ENCODE data around the gene DAGLA. TPM values are rescaled to one million over a fixed set of nuclear protein-coding genes. Genes with fewer than 3 reads are reported as not detected.

The DAGLA gene
- total RNA-seq, 1 experiment from 2014 or later = 9.5 TPM

DNA sequence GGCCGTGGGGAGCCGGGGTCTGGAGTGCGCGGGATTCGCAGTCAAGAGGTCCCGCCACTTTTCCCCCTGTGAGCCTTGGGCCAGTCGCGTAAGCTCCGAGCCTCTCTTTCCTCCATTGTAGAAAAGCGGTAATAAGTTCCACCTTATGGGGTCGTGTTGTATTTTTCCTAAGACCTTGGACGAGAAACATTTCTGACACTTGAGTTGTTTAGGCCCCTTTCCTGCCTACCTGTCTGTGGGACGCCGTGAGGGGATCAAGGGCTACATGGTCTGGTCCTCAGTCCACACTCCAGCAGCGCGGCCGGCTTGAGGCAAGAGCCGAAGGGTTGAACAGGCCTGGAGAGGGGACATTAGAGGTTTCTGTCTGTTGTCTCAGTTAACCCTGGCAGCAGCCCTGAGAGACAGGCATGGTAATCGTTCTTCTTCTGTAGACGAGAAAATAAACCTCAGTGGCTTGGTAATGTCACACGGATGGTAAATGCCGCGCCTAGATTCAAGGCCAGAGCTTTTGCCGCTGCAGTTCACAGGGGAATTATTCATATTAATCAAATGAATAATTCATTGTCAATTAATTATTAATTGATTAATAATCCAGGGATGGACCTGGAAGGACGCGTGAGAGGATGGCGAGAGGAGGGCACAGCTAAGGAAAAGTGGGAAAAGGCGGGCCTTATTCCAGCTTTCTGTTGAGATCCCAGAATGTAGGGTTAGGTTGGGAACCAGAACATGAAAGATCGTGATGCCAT lies 113.1 kb downstream of the DAGLA start:
- Mint-ChIP-seq H3K4me3 (ENCODE audit: unreplicated experiment) (peak overlapping the region; percentile 96), H3K36me3 (ENCODE audit: insufficient read depth, unreplicated experiment) (peaks cover 82% of the 10 kb centered on the region), H3K27me3 (ENCODE audit: insufficient read depth, unreplicated experiment) (no peaks in the 10 kb centered on the region), H3K27ac (ENCODE audit: unreplicated experiment) (peak overlapping the region; percentile 100), H3K4me1 (ENCODE audit: low read depth, unreplicated experiment) (peaks cover 14% of the 10 kb centered on the region), H3K9me3 (ENCODE audit: unreplicated experiment) (no peaks in the 10 kb centered on the region)
- Histone ChIP-seq H3K9me3 (no peaks in the 10 kb centered on the region), H3K36me3 (ENCODE audit: control insufficient read depth, insufficient read depth, low read length) (peaks cover 8% of the 10 kb centered on the region), H3K27me3 (replicated peaks; ENCODE audit: control insufficient read depth, insufficient read depth, low read length) (no peaks in the 10 kb centered on the region), H3K4me1 (peaks cover 5% of the 10 kb centered on the region; the same call in 1 of the 2 replicates), H3K4me3 (ENCODE audit: low read depth, low read length) (peak overlapping the region; percentile 54)
- BruUV-seq (replicated peaks) = TSS peak; percentile 52
- ChIA-PET POLR2A (interaction anchor here (0.5 to 2.6 kb wide), 9 partner anchors 8 to 162 kb away, joined by 3 to 60 read pairs (median 3); partner anchors contain the start of gene FADS1), CTCF (interaction anchor here (0.8 to 2.5 kb wide), 8 partner anchors 22 to 315 kb away, joined by 3 to 24 read pairs (median 8); partner anchors contain the start of gene FADS1)
- intact Hi-C loops (cut with micrococcal nuclease; ENCODE audit: unreplicated experiment) = no loop called here
- TF ChIP-seq, protein P1, sequence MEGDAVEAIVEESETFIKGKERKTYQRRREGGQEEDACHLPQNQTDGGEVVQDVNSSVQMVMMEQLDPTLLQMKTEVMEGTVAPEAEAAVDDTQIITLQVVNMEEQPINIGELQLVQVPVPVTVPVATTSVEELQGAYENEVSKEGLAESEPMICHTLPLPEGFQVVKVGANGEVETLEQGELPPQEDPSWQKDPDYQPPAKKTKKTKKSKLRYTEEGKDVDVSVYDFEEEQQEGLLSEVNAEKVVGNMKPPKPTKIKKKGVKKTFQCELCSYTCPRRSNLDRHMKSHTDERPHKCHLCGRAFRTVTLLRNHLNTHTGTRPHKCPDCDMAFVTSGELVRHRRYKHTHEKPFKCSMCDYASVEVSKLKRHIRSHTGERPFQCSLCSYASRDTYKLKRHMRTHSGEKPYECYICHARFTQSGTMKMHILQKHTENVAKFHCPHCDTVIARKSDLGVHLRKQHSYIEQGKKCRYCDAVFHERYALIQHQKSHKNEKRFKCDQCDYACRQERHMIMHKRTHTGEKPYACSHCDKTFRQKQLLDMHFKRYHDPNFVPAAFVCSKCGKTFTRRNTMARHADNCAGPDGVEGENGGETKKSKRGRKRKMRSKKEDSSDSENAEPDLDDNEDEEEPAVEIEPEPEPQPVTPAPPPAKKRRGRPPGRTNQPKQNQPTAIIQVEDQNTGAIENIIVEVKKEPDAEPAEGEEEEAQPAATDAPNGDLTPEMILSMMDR (IDR thresholded peaks at IDR 0.05; ENCODE audit: insufficient read depth in 1 of 2, low read depth in 1 of 2, low read length in 1 of 2, severe bottlenecking in 1 of 2, unreplicated experiment in 1 of 2) = no peak
- DNase-seq = peak in 1 of 2 experiments; percentile 35

DNA sequence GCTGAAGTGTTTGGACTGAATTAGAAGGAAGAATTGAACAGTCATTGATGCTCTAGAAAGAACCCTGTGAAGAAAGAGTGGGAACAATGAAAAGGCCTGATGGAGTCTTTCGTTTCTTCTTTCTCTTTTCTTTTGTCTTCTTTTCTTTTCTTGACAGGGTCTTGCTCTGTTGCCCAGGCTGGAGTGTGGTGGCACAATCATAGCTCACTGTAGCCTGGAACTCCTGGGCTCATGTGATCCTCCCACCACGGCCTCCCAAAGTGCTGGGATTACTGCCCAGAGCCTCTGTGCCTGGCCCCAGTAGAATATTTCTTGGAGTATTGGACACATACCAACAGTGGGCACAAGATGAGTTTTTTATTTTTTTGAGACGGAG lies 113.6 kb downstream of the DAGLA start:
- H3K27me3 ChIP-seq (replicated peaks; ENCODE audit: control insufficient read depth, insufficient read depth, low read length) = no peaks in the 10 kb centered on the region
- H3K4me1 Mint-ChIP-seq (ENCODE audit: low read depth, unreplicated experiment) = peaks cover 13% of the 10 kb centered on the region
- H3K4me1 ChIP-seq = peaks cover 5% of the 10 kb centered on the region; the same call in 1 of the 2 replicates
- no peaks in the 10 kb centered on the region for H3K27me3 Mint-ChIP-seq (ENCODE audit: insufficient read depth, unreplicated experiment)
- no peaks in the 10 kb centered on the region for H3K9me3 ChIP-seq
- H3K4me3 ChIP-seq (ENCODE audit: low read depth, low read length) = peak overlapping the region; percentile 54
- TF ChIP-seq, protein P1 (IDR thresholded peaks at IDR 0.05; ENCODE audit: insufficient read depth in 1 of 2, low read depth in 1 of 2, low read length in 1 of 2, severe bottlenecking in 1 of 2, unreplicated experiment in 1 of 2) = no peak
- BruUV-seq (replicated peaks) = no TSS peak
- ChIA-PET POLR2A (interaction anchor here (2.6 kb wide), 1 partner anchor 22 kb away, joined by 60 read pairs; the partner anchor contains the start of gene FADS1), CTCF (interaction anchor here (1.7 to 2.5 kb wide), 2 partner anchors 21 to 46 kb away, joined by 9 to 24 read pairs; no protein-coding TSS in a partner anchor)
- no peaks in the 10 kb centered on the region for H3K9me3 Mint-ChIP-seq (ENCODE audit: unreplicated experiment)
- H3K36me3 Mint-ChIP-seq (ENCODE audit: insufficient read depth, unreplicated experiment) = peaks cover 82% of the 10 kb centered on the region
- H3K4me3 Mint-ChIP-seq (ENCODE audit: unreplicated experiment) = peak overlapping the region; percentile 96
- peaks cover 8% of the 10 kb centered on the region for H3K36me3 ChIP-seq (ENCODE audit: control insufficient read depth, insufficient read depth, low read length)
- peak overlapping the region; percentile 100 for H3K27ac Mint-ChIP-seq (ENCODE audit: unreplicated experiment)
- no peak for DNase-seq
- intact Hi-C loops (cut with micrococcal nuclease; ENCODE audit: unreplicated experiment) = no loop called here

DNA sequence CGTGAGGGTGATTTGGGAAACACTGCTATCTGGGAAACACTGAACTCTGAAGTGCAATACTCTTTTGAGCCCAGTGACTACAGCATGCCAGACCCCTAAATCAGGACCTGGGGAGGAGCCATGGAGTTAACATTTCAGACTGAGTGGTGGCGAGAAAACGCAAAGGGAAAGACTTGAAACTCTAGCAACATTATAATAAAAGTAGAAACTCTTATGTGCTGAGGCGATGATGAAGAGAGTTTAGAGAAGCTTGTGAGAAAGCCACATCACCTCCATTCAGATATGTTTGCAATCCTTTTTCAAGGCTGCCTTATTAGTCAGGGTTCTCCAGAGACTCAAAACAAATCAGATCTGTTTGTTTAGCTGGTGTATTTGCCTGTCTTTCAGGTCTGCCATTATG lies 114.4 kb downstream of the DAGLA start:
- Mint-ChIP-seq H3K27ac (ENCODE audit: unreplicated experiment) (peak overlapping the region; percentile 100), H3K4me3 (ENCODE audit: unreplicated experiment) (no peak overlapping the region)
- intact Hi-C loops (cut with micrococcal nuclease; ENCODE audit: unreplicated experiment) = no loop called here

More for the DNA sequence above, 114.4 kb downstream of the DAGLA start:
- TF ChIP-seq, protein P1 (IDR thresholded peaks at IDR 0.05; ENCODE audit: insufficient read depth in 1 of 2, low read depth in 1 of 2, low read length in 1 of 2, severe bottlenecking in 1 of 2, unreplicated experiment in 1 of 2) = no peak
- no peaks in the 10 kb centered on the region for H3K9me3 Mint-ChIP-seq (ENCODE audit: unreplicated experiment)
- Histone ChIP-seq H3K36me3 (ENCODE audit: control insufficient read depth, insufficient read depth, low read length) (peaks cover 6% of the 10 kb centered on the region), H3K9me3 (no peaks in the 10 kb centered on the region), H3K27me3 (replicated peaks; ENCODE audit: control insufficient read depth, insufficient read depth, low read length) (no peaks in the 10 kb centered on the region), H3K4me3 (ENCODE audit: low read depth, low read length) (no peak overlapping the region), H3K4me1 (peaks cover 5% of the 10 kb centered on the region; the same call in 1 of the 2 replicates)
- H3K27me3 Mint-ChIP-seq (ENCODE audit: insufficient read depth, unreplicated experiment) = no peaks in the 10 kb centered on the region
- DNase-seq = no peak
- peaks cover 82% of the 10 kb centered on the region for H3K36me3 Mint-ChIP-seq (ENCODE audit: insufficient read depth, unreplicated experiment)
- peaks cover 13% of the 10 kb centered on the region for H3K4me1 Mint-ChIP-seq (ENCODE audit: low read depth, unreplicated experiment)
- POLR2A ChIA-PET = interaction anchor here (4.3 kb wide), 1 partner anchor 21 kb away, joined by 30 read pairs; no protein-coding TSS in a partner anchor
- CTCF ChIA-PET = no interaction called here
- no TSS peak for BruUV-seq (replicated peaks)
